ENCODE results near the gene FLT3. TPM values are rescaled to one million over a fixed set of nuclear protein-coding genes. Genes with fewer than 3 reads are reported as not detected.

The FLT3 gene
- polyA plus RNA-seq, 1 of the 3 experiments (the other 2 are of a cell fraction) = not detected

DNA sequence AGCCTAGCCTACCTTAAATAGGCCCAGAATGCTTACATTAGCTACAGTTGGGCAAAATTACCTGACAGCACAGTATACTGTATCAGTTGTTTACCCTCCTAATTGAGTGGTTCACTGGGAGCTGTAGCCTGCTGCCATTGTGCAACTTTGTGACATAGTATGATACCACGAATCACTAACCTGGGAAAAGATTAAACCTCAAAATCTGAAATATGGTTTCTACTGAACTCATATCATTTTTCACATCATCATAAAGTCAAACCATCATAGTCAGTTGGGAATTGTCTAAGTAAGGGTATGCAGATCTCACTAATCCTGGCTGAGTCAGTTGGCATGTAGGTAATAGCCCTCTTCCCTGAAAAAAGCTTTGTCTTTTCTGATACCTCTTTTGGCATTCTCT is 47.1 kb upstream of the FLT3 start (continued):
- TF ChIP-seq, protein P1, sequence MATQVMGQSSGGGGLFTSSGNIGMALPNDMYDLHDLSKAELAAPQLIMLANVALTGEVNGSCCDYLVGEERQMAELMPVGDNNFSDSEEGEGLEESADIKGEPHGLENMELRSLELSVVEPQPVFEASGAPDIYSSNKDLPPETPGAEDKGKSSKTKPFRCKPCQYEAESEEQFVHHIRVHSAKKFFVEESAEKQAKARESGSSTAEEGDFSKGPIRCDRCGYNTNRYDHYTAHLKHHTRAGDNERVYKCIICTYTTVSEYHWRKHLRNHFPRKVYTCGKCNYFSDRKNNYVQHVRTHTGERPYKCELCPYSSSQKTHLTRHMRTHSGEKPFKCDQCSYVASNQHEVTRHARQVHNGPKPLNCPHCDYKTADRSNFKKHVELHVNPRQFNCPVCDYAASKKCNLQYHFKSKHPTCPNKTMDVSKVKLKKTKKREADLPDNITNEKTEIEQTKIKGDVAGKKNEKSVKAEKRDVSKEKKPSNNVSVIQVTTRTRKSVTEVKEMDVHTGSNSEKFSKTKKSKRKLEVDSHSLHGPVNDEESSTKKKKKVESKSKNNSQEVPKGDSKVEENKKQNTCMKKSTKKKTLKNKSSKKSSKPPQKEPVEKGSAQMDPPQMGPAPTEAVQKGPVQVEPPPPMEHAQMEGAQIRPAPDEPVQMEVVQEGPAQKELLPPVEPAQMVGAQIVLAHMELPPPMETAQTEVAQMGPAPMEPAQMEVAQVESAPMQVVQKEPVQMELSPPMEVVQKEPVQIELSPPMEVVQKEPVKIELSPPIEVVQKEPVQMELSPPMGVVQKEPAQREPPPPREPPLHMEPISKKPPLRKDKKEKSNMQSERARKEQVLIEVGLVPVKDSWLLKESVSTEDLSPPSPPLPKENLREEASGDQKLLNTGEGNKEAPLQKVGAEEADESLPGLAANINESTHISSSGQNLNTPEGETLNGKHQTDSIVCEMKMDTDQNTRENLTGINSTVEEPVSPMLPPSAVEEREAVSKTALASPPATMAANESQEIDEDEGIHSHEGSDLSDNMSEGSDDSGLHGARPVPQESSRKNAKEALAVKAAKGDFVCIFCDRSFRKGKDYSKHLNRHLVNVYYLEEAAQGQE (IDR thresholded peaks at IDR 0.05; ENCODE audit: low read depth, low read length) = no peak
- no peak for TF ChIP-seq TAF1 (IDR thresholded peaks at IDR 0.05; ENCODE audit: borderline replicate concordance, low read depth, low read length)
- TF ChIP-seq TEAD4 (IDR thresholded peaks at IDR 0.05; ENCODE audit: borderline replicate concordance, insufficient read depth) = no peak
- TF ChIP-seq NFIC (IDR thresholded peaks at IDR 0.05; ENCODE audit: borderline replicate concordance) = no peak

DNA sequence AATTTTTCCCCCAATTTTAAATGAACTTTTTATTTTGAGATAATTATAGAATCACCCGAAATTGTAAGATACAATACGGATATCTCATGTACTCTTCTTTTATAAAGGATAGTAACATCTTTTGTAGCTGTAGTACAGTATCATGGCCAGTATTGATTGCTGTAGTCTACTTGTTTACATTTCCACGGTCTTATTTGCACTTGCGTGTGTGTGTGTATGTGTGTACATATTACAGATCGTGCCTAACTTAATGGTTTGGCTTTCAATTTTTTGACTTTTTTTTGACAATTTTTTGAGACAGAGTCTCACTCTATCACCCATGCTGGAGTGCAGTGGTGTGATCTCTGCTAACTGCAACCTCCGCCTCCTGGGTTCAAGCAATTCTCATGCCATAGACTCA is 44.7 kb upstream of the FLT3 start:
- H3K36me3 ChIP-seq (replicated peaks in 1 of 2; ENCODE audit: control insufficient read depth in 1 of 2, insufficient read depth in 2 of 2, low read length in 1 of 2) = no peaks in the 10 kb centered on the region
- no peak overlapping the region for H3K4me2 ChIP-seq
- no peak overlapping the region for H3K4me3 ChIP-seq (ENCODE audit: low read depth in 2 of 2, low read length in 1 of 2)
- no peaks in the 10 kb centered on the region for H3K27me3 ChIP-seq (ENCODE audit: insufficient read depth)
- no peaks in the 10 kb centered on the region for H3K9me3 ChIP-seq
- no peak for DNase-seq
- peaks cover 7% of the 10 kb centered on the region for H3F3A ChIP-seq (replicated peaks; ENCODE audit: insufficient read depth)
- TF ChIP-seq FOXJ3 (CRISPR knock-in tag; IDR thresholded peaks at IDR 0.05) (no peak), TAF1 (IDR thresholded peaks at IDR 0.05; ENCODE audit: borderline replicate concordance, low read depth, low read length) (no peak), EP300 (IDR thresholded peaks at IDR 0.05; ENCODE audit: borderline replicate concordance in 1 of 2, low read depth in 1 of 2, low read length in 1 of 2) (no peak), ELF1 (IDR thresholded peaks at IDR 0.05) (no peak), FOSL2 (IDR thresholded peaks at IDR 0.05; ENCODE audit: borderline replicate concordance, low read depth) (no peak), NFIC (IDR thresholded peaks at IDR 0.05; ENCODE audit: borderline replicate concordance) (no peak), SMC3 (IDR thresholded peaks at IDR 0.05; ENCODE audit: low read depth, low read length) (no peak), JUND (IDR thresholded peaks at IDR 0.05) (no peak), GATA2 (CRISPR knock-in tag; IDR thresholded peaks at IDR 0.05) (no peak), POLR2AphosphoS5 (IDR thresholded peaks at IDR 0.05; ENCODE audit: low read depth, low read length) (no peak), TCF12 (IDR thresholded peaks at IDR 0.05) (no peak), YY1 (IDR thresholded peaks at IDR 0.05; ENCODE audit: low read depth) (no peak), RFX5 (IDR thresholded peaks at IDR 0.05; ENCODE audit: low read length) (no peak), EZH2phosphoT487 (IDR thresholded peaks at IDR 0.05; ENCODE audit: borderline replicate concordance, low read depth) (no peak), RCOR1 (IDR thresholded peaks at IDR 0.05; ENCODE audit: low read length) (no peak)
- TF ChIP-seq, protein P2, sequence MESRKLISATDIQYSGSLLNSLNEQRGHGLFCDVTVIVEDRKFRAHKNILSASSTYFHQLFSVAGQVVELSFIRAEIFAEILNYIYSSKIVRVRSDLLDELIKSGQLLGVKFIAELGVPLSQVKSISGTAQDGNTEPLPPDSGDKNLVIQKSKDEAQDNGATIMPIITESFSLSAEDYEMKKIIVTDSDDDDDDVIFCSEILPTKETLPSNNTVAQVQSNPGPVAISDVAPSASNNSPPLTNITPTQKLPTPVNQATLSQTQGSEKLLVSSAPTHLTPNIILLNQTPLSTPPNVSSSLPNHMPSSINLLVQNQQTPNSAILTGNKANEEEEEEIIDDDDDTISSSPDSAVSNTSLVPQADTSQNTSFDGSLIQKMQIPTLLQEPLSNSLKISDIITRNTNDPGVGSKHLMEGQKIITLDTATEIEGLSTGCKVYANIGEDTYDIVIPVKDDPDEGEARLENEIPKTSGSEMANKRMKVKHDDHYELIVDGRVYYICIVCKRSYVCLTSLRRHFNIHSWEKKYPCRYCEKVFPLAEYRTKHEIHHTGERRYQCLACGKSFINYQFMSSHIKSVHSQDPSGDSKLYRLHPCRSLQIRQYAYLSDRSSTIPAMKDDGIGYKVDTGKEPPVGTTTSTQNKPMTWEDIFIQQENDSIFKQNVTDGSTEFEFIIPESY (IDR thresholded peaks at IDR 0.05; ENCODE audit: borderline replicate concordance, low read depth) = no peak
- TF ChIP-seq, protein P1 (IDR thresholded peaks at IDR 0.05; ENCODE audit: low read depth, low read length) = no peak
- TF ChIP-seq, protein P3, sequence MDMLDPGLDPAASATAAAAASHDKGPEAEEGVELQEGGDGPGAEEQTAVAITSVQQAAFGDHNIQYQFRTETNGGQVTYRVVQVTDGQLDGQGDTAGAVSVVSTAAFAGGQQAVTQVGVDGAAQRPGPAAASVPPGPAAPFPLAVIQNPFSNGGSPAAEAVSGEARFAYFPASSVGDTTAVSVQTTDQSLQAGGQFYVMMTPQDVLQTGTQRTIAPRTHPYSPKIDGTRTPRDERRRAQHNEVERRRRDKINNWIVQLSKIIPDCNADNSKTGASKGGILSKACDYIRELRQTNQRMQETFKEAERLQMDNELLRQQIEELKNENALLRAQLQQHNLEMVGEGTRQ (IDR thresholded peaks at IDR 0.05; ENCODE audit: borderline replicate concordance, low read depth, low read length) = no peak
- TF ChIP-seq, protein P4, sequence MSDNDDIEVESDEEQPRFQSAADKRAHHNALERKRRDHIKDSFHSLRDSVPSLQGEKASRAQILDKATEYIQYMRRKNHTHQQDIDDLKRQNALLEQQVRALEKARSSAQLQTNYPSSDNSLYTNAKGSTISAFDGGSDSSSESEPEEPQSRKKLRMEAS (IDR thresholded peaks at IDR 0.05; ENCODE audit: low read depth) = no peak
- peaks cover 93% of the 10 kb centered on the region for H4K20me1 ChIP-seq (ENCODE audit: insufficient read depth)
- no peaks in the 10 kb centered on the region for H3K9me2 ChIP-seq
- peaks cover 0 to 2% of the 10 kb centered on the region in 2 experiments; a peak in 2 of 4 replicates for H3K4me1 ChIP-seq (ENCODE audit: control insufficient read depth in 1 of 2, insufficient read depth in 2 of 2, low read depth in 1 of 2, low read length in 1 of 2)
- no peak overlapping the region for H3K9ac ChIP-seq
- no peak overlapping the region for H3K27ac ChIP-seq (ENCODE audit: low read depth in 2 of 2, low read length in 1 of 2)
- WGBS (ENCODE audit: low lambda C conversion rate) = 99% methylated on average over 6 of the region's 6 CpGs
- peaks cover 100% of the 10 kb centered on the region for H3K79me2 ChIP-seq (ENCODE audit: insufficient read depth)
- H2AFZ ChIP-seq (ENCODE audit: low read depth) = no peak overlapping the region
- ChIA-PET CTCF (no interaction called here), POLR2A (no interaction called here)
